ENCODE measurements around the gene DLG5. TPM values are rescaled to one million over a fixed set of nuclear protein-coding genes. Genes with fewer than 3 reads are reported as not detected.
A peak's percentile ranks its signal among the peaks of the same experiment; 100 is the strongest.

The DLG5 gene
- total RNA-seq, 1 donor from 2014 or later = 32.9 TPM

DNA sequence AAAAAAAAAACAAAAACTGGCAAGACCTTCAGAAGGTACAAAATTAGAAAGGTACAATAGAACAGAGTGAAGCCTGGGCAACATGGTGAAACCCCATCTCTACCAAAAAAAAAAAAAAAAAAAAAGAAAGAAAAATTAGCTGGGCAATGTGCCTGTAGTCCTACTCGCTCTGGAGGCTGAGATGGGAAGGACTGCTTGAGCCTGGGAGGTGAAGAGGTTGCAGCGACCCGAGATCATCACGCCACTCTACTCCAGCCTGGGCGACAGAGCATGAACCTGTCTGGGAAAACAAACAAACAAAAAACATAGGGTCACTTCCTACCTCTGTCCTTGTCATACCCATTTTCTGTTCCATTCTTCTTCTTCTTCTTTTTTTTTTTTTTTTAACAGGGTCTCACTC is 45.6 kb upstream of the DLG5 start:
- Histone ChIP-seq H3K4me3 (no peak overlapping the region), H3K27me3 (no peaks in the 10 kb centered on the region), H3K4me1 (peaks cover 0 to 32% of the 10 kb centered on the region in 2 donors), H3K36me3 (peaks cover 3 to 8% of the 10 kb centered on the region in 2 donors), H3K9me3 (no peaks in the 10 kb centered on the region), H3K27ac (peak overlapping the region; percentile 84 to 89)
- TF ChIP-seq, protein P1, sequence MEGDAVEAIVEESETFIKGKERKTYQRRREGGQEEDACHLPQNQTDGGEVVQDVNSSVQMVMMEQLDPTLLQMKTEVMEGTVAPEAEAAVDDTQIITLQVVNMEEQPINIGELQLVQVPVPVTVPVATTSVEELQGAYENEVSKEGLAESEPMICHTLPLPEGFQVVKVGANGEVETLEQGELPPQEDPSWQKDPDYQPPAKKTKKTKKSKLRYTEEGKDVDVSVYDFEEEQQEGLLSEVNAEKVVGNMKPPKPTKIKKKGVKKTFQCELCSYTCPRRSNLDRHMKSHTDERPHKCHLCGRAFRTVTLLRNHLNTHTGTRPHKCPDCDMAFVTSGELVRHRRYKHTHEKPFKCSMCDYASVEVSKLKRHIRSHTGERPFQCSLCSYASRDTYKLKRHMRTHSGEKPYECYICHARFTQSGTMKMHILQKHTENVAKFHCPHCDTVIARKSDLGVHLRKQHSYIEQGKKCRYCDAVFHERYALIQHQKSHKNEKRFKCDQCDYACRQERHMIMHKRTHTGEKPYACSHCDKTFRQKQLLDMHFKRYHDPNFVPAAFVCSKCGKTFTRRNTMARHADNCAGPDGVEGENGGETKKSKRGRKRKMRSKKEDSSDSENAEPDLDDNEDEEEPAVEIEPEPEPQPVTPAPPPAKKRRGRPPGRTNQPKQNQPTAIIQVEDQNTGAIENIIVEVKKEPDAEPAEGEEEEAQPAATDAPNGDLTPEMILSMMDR (IDR thresholded peaks at IDR 0.05) = no peak
- intact Hi-C loops (cut with DNase I) = no loop called here
- no peak for DNase-seq (ENCODE audit: low spot score in 2 of 2)

GRCh38 chr10:77971804-77972144 is 45.2 kb upstream of the DLG5 start:
- TF ChIP-seq, protein P1 (IDR thresholded peaks at IDR 0.05) = no peak
- no peak for DNase-seq (ENCODE audit: low spot score in 2 of 2)
- Histone ChIP-seq H3K4me3 (peak overlapping the region in 1 of 2 donors; percentile 27), H3K27me3 (no peaks in the 10 kb centered on the region), H3K27ac (peak overlapping the region; percentile 84 to 89), H3K4me1 (peaks cover 0 to 32% of the 10 kb centered on the region in 2 donors), H3K9me3 (no peaks in the 10 kb centered on the region), H3K36me3 (peaks cover 0 to 4% of the 10 kb centered on the region in 2 donors)
- intact Hi-C loops (cut with DNase I) = loop anchor here (2.0 kb wide), 1 partner anchor 45 kb away; the partner anchor contains the start of gene DLG5

DNA sequence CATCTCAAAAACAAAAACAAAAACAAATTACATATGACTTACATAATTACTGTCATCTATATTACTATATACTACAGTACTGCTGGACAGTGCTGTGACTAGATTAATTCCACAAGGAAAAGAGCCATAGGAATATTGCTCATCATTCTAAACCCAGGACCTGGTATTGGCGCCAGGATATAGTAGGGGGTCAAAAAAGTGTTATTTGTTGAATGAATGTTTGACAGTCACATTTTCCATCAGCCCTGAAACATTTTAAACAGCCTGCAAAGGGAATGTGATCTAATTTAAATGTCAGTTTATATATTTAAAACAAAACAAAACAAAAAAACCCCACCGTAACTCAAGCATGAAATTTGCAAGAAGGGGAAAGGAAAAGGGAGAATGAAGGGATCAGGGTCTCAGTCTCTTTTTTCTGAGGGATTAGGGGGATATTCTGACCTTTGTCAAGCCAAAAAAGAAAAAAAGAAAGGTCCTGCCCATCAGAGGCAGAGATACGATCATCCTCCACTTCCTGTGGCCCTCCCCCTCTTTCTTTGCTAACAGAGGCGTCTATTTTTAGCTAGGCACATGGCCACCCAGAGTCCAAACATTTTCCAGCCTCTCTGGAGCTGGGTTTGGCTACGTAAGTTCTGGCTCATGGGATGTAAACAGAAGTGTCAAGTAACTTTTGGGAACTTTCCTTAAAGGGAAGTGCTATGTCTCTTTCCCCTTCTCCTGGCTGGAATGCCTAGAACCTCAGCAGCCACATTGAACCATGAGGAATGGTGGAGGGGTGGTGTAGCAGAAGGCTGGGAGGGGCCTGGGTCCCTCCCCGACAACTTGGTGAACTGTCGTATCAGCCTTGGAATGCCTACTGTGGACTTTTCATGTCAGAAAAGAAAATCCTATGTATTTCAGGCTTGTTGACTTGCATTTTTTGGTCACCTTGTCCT is 44.6 kb upstream of the DLG5 start:
- intact Hi-C loops (cut with DNase I) = loop anchor here (2.0 kb wide), 1 partner anchor 44 kb away; the partner anchor contains the start of gene DLG5
- no peaks in the 10 kb centered on the region for H3K9me3 ChIP-seq
- TF ChIP-seq, protein P1 (IDR thresholded peaks at IDR 0.05) = no peak
- peak overlapping the region; percentile 27 for H3K4me3 ChIP-seq
- H3K4me1 ChIP-seq = peaks cover 0 to 32% of the 10 kb centered on the region in 2 donors
- H3K36me3 ChIP-seq = no peaks in the 10 kb centered on the region
- peak overlapping the region; percentile 84 to 89 for H3K27ac ChIP-seq
- no peaks in the 10 kb centered on the region for H3K27me3 ChIP-seq
- DNase-seq (ENCODE audit: low spot score in 2 of 2) = peak; percentile 61 to 91

GRCh38 chr10:77969114-77969513 is 42.6 kb upstream of the DLG5 start:
- Histone ChIP-seq H3K4me1 (peaks cover 0 to 18% of the 10 kb centered on the region in 2 donors), H3K36me3 (no peaks in the 10 kb centered on the region), H3K27ac (peak overlapping the region; percentile 56 to 89), H3K27me3 (no peaks in the 10 kb centered on the region), H3K9me3 (no peaks in the 10 kb centered on the region), H3K4me3 (no peak overlapping the region)
- intact Hi-C loops (cut with DNase I) = no loop called here
- DNase-seq (ENCODE audit: low spot score in 2 of 2) = no peak
- TF ChIP-seq, protein P1 (IDR thresholded peaks at IDR 0.05) = no peak

GRCh38 chr10:77967611-77968022 is 41.1 kb upstream of the DLG5 start:
- peaks cover 0 to 17% of the 10 kb centered on the region in 2 donors for H3K4me1 ChIP-seq
- DNase-seq (ENCODE audit: low spot score in 2 of 2) = no peak
- intact Hi-C loops (cut with DNase I) = no loop called here

More at GRCh38 chr10:77967611-77968022, 41.1 kb upstream of the DLG5 start:
- Histone ChIP-seq H3K9me3 (no peaks in the 10 kb centered on the region), H3K27ac (no peak overlapping the region), H3K4me3 (no peak overlapping the region), H3K36me3 (no peaks in the 10 kb centered on the region), H3K27me3 (no peaks in the 10 kb centered on the region)
- TF ChIP-seq, protein P1 (IDR thresholded peaks at IDR 0.05) = no peak
